HG02798 (cell line): ENCODE data around the gene KCNF1.
A peak's percentile ranks its signal among the peaks of the same experiment; 100 is the strongest.

Experiments used
- ATAC-seq: cut with Tn5 transposase; IDR thresholded peaks from one replicate; pipeline ENCODE4 v1.9.1; 2021; ENCODE audit warnings: mild to moderate bottlenecking; ENCODE audit not compliant: unreplicated experiment, poor library complexity

The KCNF1 gene

GRCh38 chr2:10911291-10912075 is at the start of gene KCNF1:
Gene KCNF1 (plus strand): TSS chr2:10911934. CDS start chr2:10912427, 493 bp downstream.
- ATAC-seq: no peak

- ATAC-seq: no peak
Observed at GRCh38 chr2:10862330-10862729, 49.4 kb upstream of the KCNF1 start.

- no peak for ATAC-seq
Observed at GRCh38 chr2:10863047-10863446, 48.7 kb upstream of the KCNF1 start.

- ATAC-seq: peak; percentile 75
Observed at GRCh38 chr2:10863837-10864236, 47.9 kb upstream of the KCNF1 start.

- ATAC-seq: no peak
Observed at GRCh38 chr2:10864251-10864650, 47.5 kb upstream of the KCNF1 start.

- peak; percentile 89 for ATAC-seq
Observed at GRCh38 chr2:10864861-10865636, 46.7 kb upstream of the KCNF1 start.

- no peak for ATAC-seq
Observed at GRCh38 chr2:10865841-10866240, 45.9 kb upstream of the KCNF1 start.

- no peak for ATAC-seq
Observed at GRCh38 chr2:10867692-10868420, 43.9 kb upstream of the KCNF1 start.

- no peak for ATAC-seq
Observed at GRCh38 chr2:10868465-10869314, 43.0 kb upstream of the KCNF1 start.

- no peak for ATAC-seq
Observed at GRCh38 chr2:10871978-10872377, 39.8 kb upstream of the KCNF1 start.

GRCh38 chr2:10873171-10873570 is 38.6 kb upstream of the KCNF1 start:
- ATAC-seq: no peak

GRCh38 chr2:10873790-10874437 is 37.8 kb upstream of the KCNF1 start:
- ATAC-seq: peak; percentile 68

GRCh38 chr2:10875126-10875525 is 36.6 kb upstream of the KCNF1 start:
- ATAC-seq: no peak

- no peak for ATAC-seq
Observed at GRCh38 chr2:10876394-10876793, 35.3 kb upstream of the KCNF1 start.

GRCh38 chr2:10876963-10877362 is 34.8 kb upstream of the KCNF1 start:
- no peak for ATAC-seq

- ATAC-seq: no peak
Observed at GRCh38 chr2:10877651-10878111, 34.1 kb upstream of the KCNF1 start.

- ATAC-seq: no peak
Observed at GRCh38 chr2:10878268-10878915, 33.3 kb upstream of the KCNF1 start.

GRCh38 chr2:10879159-10879558 is 32.6 kb upstream of the KCNF1 start:
- ATAC-seq: no peak
